GM23338 (cell line): Measurements from ENCODE around the gene CRIP3. TPM values are rescaled to one million over a fixed set of nuclear protein-coding genes. Genes with fewer than 3 reads are reported as not detected.

Source experiments
- ATAC-seq: fragments of 200-7000 bp; cut with Tn5 transposase; 3 replicates; pipeline ENCODE4 v1.9.1; 2020
- DNase-seq: peaks from one replicate; pipeline ENCODE4 v3.0.0-alpha.2; 2015; ENCODE audit warnings: low spot score
- H2AFZ ChIP-seq: fragments of 200-600 bp; sonication (generic); 2 replicates; pipeline ENCODE4 v1.8.0; 2016; ENCODE audit warnings: antibody characterized with exemption, mild to moderate bottlenecking, moderate library complexity
- H3F3A ChIP-seq: fragments of 200-600 bp; sonication (generic); replicated peaks from 2 replicates; pipeline ENCODE4 v1.8.0; 2017; ENCODE audit warnings: antibody characterized with exemption, mixed run types, low read depth
- H3K27ac ChIP-seq: fragments of 200-600 bp; sonication (generic); 2 replicates; pipeline ENCODE4 v1.6.1; 2016; ENCODE audit warnings: low read depth
- H3K27me3 ChIP-seq: fragments of 200-600 bp; sonication (generic); 2 replicates; pipeline ENCODE4 v1.8.0; 2016; ENCODE audit warnings: mild to moderate bottlenecking, mixed run types, moderate library complexity; ENCODE audit not compliant: insufficient read depth
- H3K36me3 ChIP-seq: fragments of 200-600 bp; sonication (generic); 2 replicates; pipeline ENCODE4 v1.8.0; 2016; ENCODE audit warnings: mild to moderate bottlenecking; ENCODE audit not compliant: insufficient read depth
- H3K4me1 ChIP-seq: fragments of 200-600 bp; sonication (generic); 2 replicates; pipeline ENCODE4 v1.8.0; 2016; ENCODE audit warnings: mild to moderate bottlenecking, moderate library complexity; ENCODE audit not compliant: insufficient read depth
- H3K4me2 ChIP-seq: fragments of 200-600 bp; sonication (generic); 2 replicates; pipeline ENCODE4 v1.7.1; 2017; ENCODE audit warnings: mixed run types
- H3K4me3 ChIP-seq: fragments of 200-600 bp; sonication (generic); 2 replicates; pipeline ENCODE4 v1.6.1; 2016; ENCODE audit warnings: mixed run types
- H3K79me2 ChIP-seq: fragments of 200-600 bp; sonication (generic); replicated peaks from 2 replicates; pipeline ENCODE4 v1.8.0; 2017; ENCODE audit warnings: mild to moderate bottlenecking; ENCODE audit not compliant: insufficient read depth
- H3K9me2 ChIP-seq: fragments of 200-600 bp; sonication (generic); 2 replicates; pipeline ENCODE4 v1.8.0; 2017; ENCODE audit not compliant: insufficient read depth
- H4K20me1 ChIP-seq: fragments of 200-600 bp; sonication (generic); replicated peaks from 2 replicates; pipeline ENCODE4 v1.8.0; 2017; ENCODE audit warnings: mild to moderate bottlenecking; ENCODE audit not compliant: insufficient read depth
- H3K27ac Mint-ChIP-seq: 2 replicates; pipeline ENCODE4 v1.8.0; 2020; ENCODE audit warnings: inconsistent platforms, mild to moderate bottlenecking, moderate library complexity, mixed read lengths
- H3K27me3 Mint-ChIP-seq: 3 replicates; pipeline ENCODE4 v1.8.0; 2022; ENCODE audit warnings: low read depth, mild to moderate bottlenecking, moderate library complexity, mixed read lengths, inconsistent platforms; ENCODE audit not compliant: insufficient read depth, poor library complexity
- H3K36me3 Mint-ChIP-seq: 3 replicates; pipeline ENCODE4 v1.8.0; 2021; ENCODE audit warnings: low read depth, mild to moderate bottlenecking, inconsistent platforms, moderate library complexity, mixed read lengths
- H3K4me1 Mint-ChIP-seq: 3 replicates; pipeline ENCODE4 v1.8.0; 2020; ENCODE audit warnings: mild to moderate bottlenecking, inconsistent platforms, mixed read lengths
- H3K4me3 Mint-ChIP-seq: 3 replicates; pipeline ENCODE4 v1.8.0; 2021; ENCODE audit warnings: moderate library complexity, mild to moderate bottlenecking, inconsistent platforms, mixed read lengths
- H3K9me3 Mint-ChIP-seq: 3 replicates; pipeline ENCODE4 v1.8.0; 2020; ENCODE audit warnings: moderate library complexity, mild to moderate bottlenecking, inconsistent platforms, mixed read lengths
- CREB1 ChIP-seq: fragments of 250-450 bp; sonication (Bioruptor Pico); IDR thresholded peaks from 2 replicates; pipeline ENCODE4 v1.5.0; 2020; ENCODE audit warnings: low read depth, mild to moderate bottlenecking, moderate library complexity
- CTCF ChIP-seq, 2 experiments: fragments of 200-600 bp in 1 of 2; sonication (generic) in 1 of 2; conservative IDR thresholded peaks; 2 replicates each; pipeline versions ENCODE4 v1.5.1 to v1.6.1; 2016 to 2017; ENCODE audit warnings: antibody characterized with exemption in 2 of 2, low read depth in 2 of 2, mild to moderate bottlenecking in 2 of 2, moderate library complexity in 1 of 2
- ETS1 ChIP-seq: IDR thresholded peaks from 2 replicates; pipeline ENCODE4 v1.6.1; 2016; ENCODE audit warnings: antibody characterized with exemption
- EZH2 ChIP-seq: fragments of 200-600 bp; sonication (generic); IDR thresholded peaks from one replicate; pipeline ENCODE4 v1.8.0; 2017; ENCODE audit warnings: antibody characterized with exemption, mild to moderate bottlenecking, low read depth; ENCODE audit not compliant: unreplicated experiment
- EZH2phosphoT487 ChIP-seq: fragments of 200-600 bp; sonication (generic); IDR thresholded peaks from one replicate; pipeline ENCODE4 v1.8.1; 2018; ENCODE audit warnings: antibody characterized with exemption; ENCODE audit not compliant: unreplicated experiment
- JUNB ChIP-seq: IDR thresholded peaks from one replicate; pipeline ENCODE4 v1.6.1; 2016; ENCODE audit warnings: antibody characterized with exemption; ENCODE audit not compliant: unreplicated experiment
- NANOG ChIP-seq: IDR thresholded peaks from 2 replicates; pipeline ENCODE4 v1.6.1; 2016; ENCODE audit warnings: antibody characterized with exemption, borderline replicate concordance
- POLR2AphosphoS5 ChIP-seq: IDR thresholded peaks from 2 replicates; pipeline ENCODE4 v1.6.1; 2016; ENCODE audit warnings: antibody characterized with exemption, low read depth
- REST ChIP-seq: IDR thresholded peaks from one replicate; pipeline ENCODE4 v1.6.1; 2018; ENCODE audit warnings: antibody characterized with exemption; ENCODE audit not compliant: unreplicated experiment
- STAT1 ChIP-seq: IDR thresholded peaks from one replicate; pipeline ENCODE4 v1.6.1; 2016; ENCODE audit warnings: antibody characterized with exemption; ENCODE audit not compliant: unreplicated experiment
- ZNF114 ChIP-seq: fragments of 250-450 bp; sonication (Bioruptor Pico); IDR thresholded peaks from 2 replicates; pipeline ENCODE4 v1.5.0; 2020; ENCODE audit warnings: mild to moderate bottlenecking, moderate library complexity
- ZNF331 ChIP-seq: fragments of 250-450 bp; sonication (Bioruptor Pico); IDR thresholded peaks from 2 replicates; pipeline ENCODE4 v1.5.0; 2020; ENCODE audit warnings: low read depth, mild to moderate bottlenecking, moderate library complexity
- ZNF462 ChIP-seq: fragments of 250-450 bp; sonication (Bioruptor Pico); IDR thresholded peaks from 2 replicates; pipeline ENCODE4 v1.5.0; 2020; ENCODE audit warnings: mild to moderate bottlenecking, moderate library complexity
- polyA plus RNA-seq: library from polyadenylated mRNA; unstranded; fragments of >200 nt; fragmentation: Nextera tagmentation; extraction: Ambion mirVana; gene quantifications from 2 replicates; pipeline ENCODE4 v1.2.1, GENCODE V29; 2016
- total RNA-seq: library from RNA; depleted of rRNA; stranded (reverse); fragments of >200 nt; shearing (Covaris generic); gene quantifications from 2 replicates; pipeline ENCODE4 v1.2.3, GENCODE V29; 2014

Gene CRIP3
- total and polyA plus RNA-seq, 2 experiments from 2014 or later = 22.0 to 36.0 TPM

GRCh38 chr6:43304882-43305281 is 3.7 kb downstream of the CRIP3 start:
- H3K27me3 ChIP-seq = no peaks in the 10 kb centered on the region
- peaks cover 10% of the 10 kb centered on the region for H3K27me3 Mint-ChIP-seq
- H3K4me3 Mint-ChIP-seq = no peak overlapping the region
- no peaks in the 10 kb centered on the region for H4K20me1 ChIP-seq
- H3K36me3 Mint-ChIP-seq = peaks cover 11% of the 10 kb centered on the region; the same call in 1 of the 3 replicates
- H3K9me2 ChIP-seq = no peaks in the 10 kb centered on the region
- no peaks in the 10 kb centered on the region for H3K79me2 ChIP-seq
- H3K4me1 Mint-ChIP-seq = peaks cover 23% of the 10 kb centered on the region
- no peak overlapping the region for H2AFZ ChIP-seq
- no peaks in the 10 kb centered on the region for H3F3A ChIP-seq
- no peak overlapping the region for H3K4me3 ChIP-seq
- DNase-seq (no peak), ATAC-seq (no peak)
- no peaks in the 10 kb centered on the region for H3K9me3 Mint-ChIP-seq
- no peak overlapping the region for H3K4me2 ChIP-seq
- H3K36me3 ChIP-seq = no peaks in the 10 kb centered on the region
- H3K4me1 ChIP-seq = peaks cover 21% of the 10 kb centered on the region; the same call in 1 of the 2 replicates
- H3K27ac Mint-ChIP-seq = no peak overlapping the region
- no peak overlapping the region for H3K27ac ChIP-seq
- no peak for TF ChIP-seq JUNB
- no peak for TF ChIP-seq NANOG
- no peak for TF ChIP-seq ZNF114 (CRISPR knock-in tag)
- no peak for TF ChIP-seq ETS1
- TF ChIP-seq STAT1 = no peak
- no peak for TF ChIP-seq EZH2phosphoT487
- no peak for TF ChIP-seq EZH2
- TF ChIP-seq CREB1 = no peak
- TF ChIP-seq POLR2AphosphoS5 = no peak
- no peak for TF ChIP-seq CTCF (conservative IDR thresholded peaks at IDR 0.05; ENCODE audit: low read depth in 2 of 2)
- TF ChIP-seq ZNF462 (CRISPR knock-in tag) = no peak
- no peak for TF ChIP-seq REST
- TF ChIP-seq ZNF331 (CRISPR knock-in tag) = no peak
